GM12878 (cell line): ENCODE results near the gene SPDYA. TPM values are rescaled to one million over a fixed set of nuclear protein-coding genes. Genes with fewer than 3 reads are reported as not detected.

ENCODE experiments used
- ATAC-seq: fragments of 200-7000 bp; cut with Tn5 transposase; 3 replicates; pipeline ENCODE4 v1.9.1; 2020; ENCODE audit warnings: mild to moderate bottlenecking, moderate library complexity
- BruUV-seq: library from RNA; stranded (reverse); fragments of 400-500 nt; replicated peaks from 2 replicates; lab custom pipeline; 2021; lab: Mats Ljungman, UMichigan
- CTCF ChIA-PET: fragments of 300-600 bp; sonication (Branson Sonifier 250); formaldehyde crosslinking; extraction: SDS; loops from one replicate; lab custom pipeline; 2021; ENCODE audit warnings: inconsistent platforms; lab: Yijun Ruan, JAX
- POLR2A ChIA-PET: fragments of 350-600 bp; formaldehyde crosslinking; extraction: SDS; loops from one replicate; lab custom pipeline; 2021; ENCODE audit warnings: inconsistent platforms; lab: Charles Lee
- RAD21 ChIA-PET: fragments of 300-600 bp; sonication (Branson Sonifier 250); formaldehyde crosslinking; loops from one replicate; lab custom pipeline; 2023; ENCODE audit warnings: antibody characterized with exemption; ENCODE audit not compliant: unreplicated experiment; lab: Charles Lee
- SMC1A ChIA-PET: fragments of 300-600 bp; sonication (Branson Sonifier 250); formaldehyde crosslinking; loops from one replicate; lab custom pipeline; 2023; ENCODE audit not compliant: unreplicated experiment, uncharacterized antibody; lab: Charles Lee
- DNase-seq: peaks from one replicate; pipeline ENCODE4 v3.0.0-alpha.2; 2011; ENCODE audit warnings: low read depth, low spot score
- FAIRE-seq: peaks from 3 replicates; lab custom pipeline; 2011; peaks lifted over from hg19 to GRCh38; lab: Jason Lieb, UNC
- H2AFZ ChIP-seq: 2 replicates; pipeline ENCODE4 v1.6.0; 2011; ENCODE audit warnings: low read depth, low read length, control low read depth; ENCODE audit not compliant: control insufficient read depth
- H3K27ac ChIP-seq: 2 replicates; pipeline ENCODE4 v1.5.1; 2011; ENCODE audit warnings: control low read depth; ENCODE audit not compliant: control insufficient read depth, insufficient read depth
- H3K27me3 ChIP-seq, 2 experiments: replicated peaks in 1 of 2; 2 replicates each; pipeline versions ENCODE4 v1.6.0 to v1.6.1; 2011; ENCODE audit warnings: low read length in 1 of 2; ENCODE audit not compliant: control insufficient read depth in 2 of 2, insufficient read depth in 2 of 2
- H3K36me3 ChIP-seq, 2 experiments: 2 replicates each; pipeline ENCODE4 v1.5.1; 2011; ENCODE audit warnings: low read length in 1 of 2; ENCODE audit not compliant: control insufficient read depth in 2 of 2, insufficient read depth in 2 of 2
- H3K4me1 ChIP-seq: 2 replicates; pipeline ENCODE4 v1.6.1; 2011; ENCODE audit warnings: mild to moderate bottlenecking, low read length, moderate library complexity, mixed read lengths; ENCODE audit not compliant: control insufficient read depth, insufficient read depth
- H3K4me2 ChIP-seq: 2 replicates; pipeline ENCODE4 v1.6.0; 2011; ENCODE audit warnings: control low read depth; ENCODE audit not compliant: control insufficient read depth, insufficient read depth
- H3K4me3 ChIP-seq: fragments of 200-600 bp; sonication (generic); 2 replicates; pipeline ENCODE4 v1.5.1; 2016
- H3K79me2 ChIP-seq: 2 replicates; pipeline ENCODE4 v1.6.0; 2011; ENCODE audit warnings: low read length; ENCODE audit not compliant: control insufficient read depth, insufficient read depth
- H3K9ac ChIP-seq: 2 replicates; pipeline ENCODE4 v1.8.0; 2011; ENCODE audit warnings: low read length, control low read depth, mixed read lengths; ENCODE audit not compliant: control insufficient read depth, insufficient read depth
- H3K9me3 ChIP-seq: replicated peaks from 3 replicates; pipeline ENCODE4 v1.5.1; 2011; ENCODE audit warnings: mild to moderate bottlenecking, low read length; ENCODE audit not compliant: control insufficient read depth, insufficient read depth
- H4K20me1 ChIP-seq: 2 replicates; pipeline ENCODE4 v1.6.0; 2011; ENCODE audit not compliant: control insufficient read depth, insufficient read depth
- HDAC6 ChIP-seq: fragments of 200-600 bp; sonication (generic); IDR thresholded peaks from one replicate; pipeline ENCODE4 v1.8.0; 2017; ENCODE audit warnings: antibody characterized with exemption; ENCODE audit not compliant: unreplicated experiment
- KDM1A ChIP-seq: fragments of 200-600 bp; sonication (generic); IDR thresholded peaks from 2 replicates; pipeline ENCODE4 v1.6.1; 2016; ENCODE audit warnings: borderline replicate concordance
- MTA3 ChIP-seq: IDR thresholded peaks from 2 replicates; pipeline ENCODE4 v1.6.1; 2012; ENCODE audit warnings: low read length, inconsistent platforms, borderline replicate concordance
- MXI1 ChIP-seq: fragments of 150-350 bp; IDR thresholded peaks from 2 replicates; pipeline ENCODE4 v1.6.1; 2011; ENCODE audit warnings: low read depth, mild to moderate bottlenecking, inconsistent platforms, low read length, improper control_type of control experiment
- MYC ChIP-seq: IDR thresholded peaks from 2 replicates; pipeline ENCODE4 v1.6.1; 2011; ENCODE audit warnings: mild to moderate bottlenecking, low read length, moderate library complexity, inconsistent platforms; ENCODE audit not compliant: insufficient read depth, insufficient replicate concordance, insufficient read length, severe bottlenecking
- STAT1 ChIP-seq: fragments of 450-650 bp; conservative IDR thresholded peaks from 2 replicates; pipeline ENCODE4 v1.6.1; 2014; ENCODE audit warnings: antibody characterized with exemption, mild to moderate bottlenecking
- SUPT20H ChIP-seq: IDR thresholded peaks from 2 replicates; pipeline ENCODE4 v1.6.1; 2011; ENCODE audit warnings: low read depth, mild to moderate bottlenecking, low read length, moderate library complexity, borderline replicate concordance; ENCODE audit not compliant: control insufficient read depth
- TAF1 ChIP-seq: IDR thresholded peaks from 2 replicates; pipeline ENCODE4 v1.6.1; 2011; ENCODE audit warnings: mild to moderate bottlenecking, low read depth, low read length, borderline replicate concordance
- TCF12 ChIP-seq: IDR thresholded peaks from 2 replicates; pipeline ENCODE4 v1.6.1; 2011; ENCODE audit warnings: low read depth, mild to moderate bottlenecking, low read length
- ZNF384 ChIP-seq: IDR thresholded peaks from 2 replicates; pipeline ENCODE4 v1.6.1; 2012; ENCODE audit warnings: low read depth, mild to moderate bottlenecking, low read length, improper control_type of control experiment, borderline replicate concordance
- WGBS: methylation state at CpG from one replicate; pipeline ENCODE4 v1.1.6; 2016; ENCODE audit warnings: low lambda C conversion rate; ENCODE audit not compliant: insufficient replicate concordance, insufficient coverage; ENCODE audit errors: missing lambda C conversion rate; 5-methylcytosine and 5-hydroxymethylcytosine counted together
- in situ Hi-C: fragments of 300-500 bp; cut with MboI; formaldehyde crosslinking; loops from 9 replicates; pipeline ENCODE4 v1.14.3; 2018; ENCODE audit warnings: mixed read lengths
- intact Hi-C: fragments of 100-400 bp; cut with micrococcal nuclease; formaldehyde crosslinking; loops from one replicate; pipeline ENCODE4 v1.14.2; 2022; ENCODE audit not compliant: unreplicated experiment
- polyA plus RNA-seq, 11 experiments: library from polyadenylated mRNA; depleted of rRNA in 4 of 11; unstranded in 6 of 11; stranded (reverse) in 5 of 11; fragments of >200 nt; fragmentation: Nextera tagmentation in 4 of 11; fragmentation: Illumina TruSeq in 1 of 11; extraction: Ambion mirVana in 4 of 11; extraction: Trizol in 1 of 11; gene quantifications; 1 replicate in 1 of 11; 2 replicates in 10 of 11; pipeline versions ENCODE4 v1.2.1 to v1.2.3, GENCODE V29; 2011 to 2016; ENCODE audit warnings: inconsistent platforms in 2 of 11, missing spikeins in 2 of 11, low read depth in 1 of 11
- total RNA-seq, 4 experiments: library from RNA; depleted of rRNA in 3 of 4; stranded (reverse); fragments of >200 nt in 3 of 4; fragmentation: Illumina TruSeq in 1 of 4; extraction: Trizol in 1 of 4; gene quantifications; 2 replicates each; pipeline versions ENCODE4 v1.2.1 to v1.2.3, GENCODE V29; 2013 to 2021
- TF ChIP-seq, protein P1 (sequence below): fragments of 450-650 bp; IDR thresholded peaks from 2 replicates; pipeline ENCODE4 v1.6.1; 2017; ENCODE audit warnings: mild to moderate bottlenecking, moderate library complexity
- TF ChIP-seq, protein P2 (sequence below): IDR thresholded peaks from 2 replicates; pipeline ENCODE4 v1.6.1; 2011; ENCODE audit warnings: mild to moderate bottlenecking, low read depth, low read length, moderate library complexity; ENCODE audit not compliant: insufficient replicate concordance

Gene SPDYA
- total and polyA plus RNA-seq, 10 of the 15 experiments (the other 5 are each of a cell fraction or from before 2014, with no cell fraction given), result 0.12 to 2.4 (median 0.50) TPM

DNA sequence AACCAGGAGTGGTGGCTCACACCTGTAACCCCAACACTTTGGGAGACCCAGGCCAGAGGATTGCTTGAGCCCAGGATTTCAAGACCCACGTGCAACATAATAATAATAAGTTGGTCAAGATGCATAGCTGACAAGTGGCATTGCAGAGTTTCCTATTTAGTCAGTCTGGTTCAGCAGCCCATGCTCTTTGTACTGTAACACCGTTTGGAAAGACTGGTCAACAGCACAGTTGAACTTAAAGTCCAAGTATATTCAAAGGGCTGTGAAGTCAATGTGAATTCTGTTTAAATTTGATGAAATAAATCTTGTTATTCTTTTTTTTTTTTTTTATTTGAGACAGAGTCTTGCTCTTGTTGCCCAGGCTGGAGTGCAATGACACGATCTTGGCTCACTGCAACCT, 61.0 kb downstream of the SPDYA start:
- Histone ChIP-seq H3K9me3 (no peaks in the 10 kb centered on the region), H3K36me3 (no peaks in the 10 kb centered on the region), H4K20me1 (no peaks in the 10 kb centered on the region), H3K4me1 (peaks cover 3% of the 10 kb centered on the region; the same call in 1 of the 2 replicates), H3K79me2 (peaks cover 34% of the 10 kb centered on the region), H3K27me3 (no peaks in the 10 kb centered on the region; a peak in 1 of 4 replicates), H3K9ac (no peak overlapping the region), H2AFZ (no peak overlapping the region), H3K4me2 (no peak overlapping the region), H3K4me3 (no peak overlapping the region), H3K27ac (no peak overlapping the region)
- in situ Hi-C loops (no loop called here), intact Hi-C loops (no loop called here)
- ATAC-seq (no peak), FAIRE-seq (no peak), DNase-seq (no peak)
- BruUV-seq, result no TSS peak
- ChIA-PET POLR2A (interaction anchor here (0.6 to 2.1 kb wide), 4 partner anchors 22 to 982 kb away, joined by 3 to 13 read pairs (median 8); partner anchors contain the start of genes RBKS and WDR43), SMC1A (no interaction called here), RAD21 (no interaction called here), CTCF (interaction anchor here (0.6 to 1.8 kb wide), 3 partner anchors 51 to 1277 kb away, joined by 3 to 6 read pairs (median 4); no protein-coding TSS in a partner anchor)
- TF ChIP-seq, protein P1, sequence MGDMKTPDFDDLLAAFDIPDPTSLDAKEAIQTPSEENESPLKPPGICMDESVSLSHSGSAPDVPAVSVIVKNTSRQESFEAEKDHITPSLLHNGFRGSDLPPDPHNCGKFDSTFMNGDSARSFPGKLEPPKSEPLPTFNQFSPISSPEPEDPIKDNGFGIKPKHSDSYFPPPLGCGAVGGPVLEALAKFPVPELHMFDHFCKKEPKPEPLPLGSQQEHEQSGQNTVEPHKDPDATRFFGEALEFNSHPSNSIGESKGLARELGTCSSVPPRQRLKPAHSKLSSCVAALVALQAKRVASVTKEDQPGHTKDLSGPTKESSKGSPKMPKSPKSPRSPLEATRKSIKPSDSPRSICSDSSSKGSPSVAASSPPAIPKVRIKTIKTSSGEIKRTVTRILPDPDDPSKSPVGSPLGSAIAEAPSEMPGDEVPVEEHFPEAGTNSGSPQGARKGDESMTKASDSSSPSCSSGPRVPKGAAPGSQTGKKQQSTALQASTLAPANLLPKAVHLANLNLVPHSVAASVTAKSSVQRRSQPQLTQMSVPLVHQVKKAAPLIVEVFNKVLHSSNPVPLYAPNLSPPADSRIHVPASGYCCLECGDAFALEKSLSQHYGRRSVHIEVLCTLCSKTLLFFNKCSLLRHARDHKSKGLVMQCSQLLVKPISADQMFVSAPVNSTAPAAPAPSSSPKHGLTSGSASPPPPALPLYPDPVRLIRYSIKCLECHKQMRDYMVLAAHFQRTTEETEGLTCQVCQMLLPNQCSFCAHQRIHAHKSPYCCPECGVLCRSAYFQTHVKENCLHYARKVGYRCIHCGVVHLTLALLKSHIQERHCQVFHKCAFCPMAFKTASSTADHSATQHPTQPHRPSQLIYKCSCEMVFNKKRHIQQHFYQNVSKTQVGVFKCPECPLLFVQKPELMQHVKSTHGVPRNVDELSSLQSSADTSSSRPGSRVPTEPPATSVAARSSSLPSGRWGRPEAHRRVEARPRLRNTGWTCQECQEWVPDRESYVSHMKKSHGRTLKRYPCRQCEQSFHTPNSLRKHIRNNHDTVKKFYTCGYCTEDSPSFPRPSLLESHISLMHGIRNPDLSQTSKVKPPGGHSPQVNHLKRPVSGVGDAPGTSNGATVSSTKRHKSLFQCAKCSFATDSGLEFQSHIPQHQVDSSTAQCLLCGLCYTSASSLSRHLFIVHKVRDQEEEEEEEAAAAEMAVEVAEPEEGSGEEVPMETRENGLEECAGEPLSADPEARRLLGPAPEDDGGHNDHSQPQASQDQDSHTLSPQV, result no peak
- TF ChIP-seq MXI1 (no peak), ZNF384 (no peak), MYC (no peak), TCF12 (no peak), STAT1 (no peak), HDAC6 (no peak), SUPT20H (no peak), KDM1A (no peak), MTA3 (no peak), TAF1 (no peak)
- TF ChIP-seq, protein P2, sequence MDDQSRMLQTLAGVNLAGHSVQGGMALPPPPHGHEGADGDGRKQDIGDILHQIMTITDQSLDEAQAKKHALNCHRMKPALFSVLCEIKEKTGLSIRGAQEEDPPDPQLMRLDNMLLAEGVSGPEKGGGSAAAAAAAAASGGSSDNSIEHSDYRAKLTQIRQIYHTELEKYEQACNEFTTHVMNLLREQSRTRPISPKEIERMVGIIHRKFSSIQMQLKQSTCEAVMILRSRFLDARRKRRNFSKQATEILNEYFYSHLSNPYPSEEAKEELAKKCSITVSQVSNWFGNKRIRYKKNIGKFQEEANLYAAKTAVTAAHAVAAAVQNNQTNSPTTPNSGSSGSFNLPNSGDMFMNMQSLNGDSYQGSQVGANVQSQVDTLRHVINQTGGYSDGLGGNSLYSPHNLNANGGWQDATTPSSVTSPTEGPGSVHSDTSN, result no peak
- WGBS, result 35% methylated on average over 3 of the region's 3 CpGs
